Measurements from ENCODE around the gene C1QTNF6.

C1QTNF6 gene

GRCh38 chr22:37226514-37226913 is 38.5 kb upstream of the C1QTNF6 start:
- CTCF ChIA-PET = interaction anchor here (0.7 to 4.9 kb wide), 2 partner anchors 10 to 34 kb away, joined by 3 to 37 read pairs; no protein-coding TSS in a partner anchor
- no peaks in the 10 kb centered on the region for H3K4me1 ChIP-seq (ENCODE audit: control insufficient read depth, insufficient read depth, low read length)
- no peak overlapping the region for H3K4me3 ChIP-seq (ENCODE audit: low read depth, low read length)
- no peaks in the 10 kb centered on the region for H3K9me3 ChIP-seq (ENCODE audit: control insufficient read depth, insufficient read depth, low read depth, low read length)
- POLR2A ChIA-PET = no interaction called here
- TF ChIP-seq BCL11A (tag by site-specific recombination; IDR thresholded peaks at IDR 0.05; ENCODE audit: low read depth) = no peak
- TF ChIP-seq ZNF596 (tag by site-specific recombination; IDR thresholded peaks at IDR 0.05) = no peak
- TF ChIP-seq ZNF555 (tag by site-specific recombination; conservative IDR thresholded peaks at IDR 0.05) = no peak
- TF ChIP-seq ZNF626 (tag by site-specific recombination; IDR thresholded peaks at IDR 0.05) = no peak
- TF ChIP-seq ZNF660 (tag by site-specific recombination; IDR thresholded peaks at IDR 0.05) = no peak
- no peak for TF ChIP-seq ZNF768 (tag by site-specific recombination; IDR thresholded peaks at IDR 0.05)
- TF ChIP-seq ZBTB49 (tag by site-specific recombination; IDR thresholded peaks at IDR 0.05; ENCODE audit: low read depth) = no peak
- no peak overlapping the region for H3K27ac ChIP-seq (ENCODE audit: extremely low read depth, low read depth, low read length)
- no peaks in the 10 kb centered on the region for H3K36me3 ChIP-seq (ENCODE audit: control insufficient read depth in 2 of 2, insufficient read depth in 1 of 2, low read length in 2 of 2)

- TF ChIP-seq ZFHX2 (tag by site-specific recombination; conservative IDR thresholded peaks at IDR 0.05) (peak; percentile 88), PRDM10 (tag by site-specific recombination; IDR thresholded peaks at IDR 0.05) (no peak), ZNF280D (tag by site-specific recombination; IDR thresholded peaks at IDR 0.05) (no peak), TCF7L2 (IDR thresholded peaks at IDR 0.05; ENCODE audit: borderline replicate concordance, low read depth, low read length) (no peak), GLIS1 (tag by site-specific recombination; IDR thresholded peaks at IDR 0.05) (peak; percentile 48), EGR2 (tag by site-specific recombination; IDR thresholded peaks at IDR 0.05; ENCODE audit: low read depth) (peak; percentile 90), ZNF335 (tag by site-specific recombination; conservative IDR thresholded peaks at IDR 0.05) (no peak), INSM2 (tag by site-specific recombination; IDR thresholded peaks at IDR 0.05) (no peak), ZNF677 (tag by site-specific recombination; IDR thresholded peaks at IDR 0.05) (no peak)
- Histone ChIP-seq H3K27ac (ENCODE audit: extremely low read depth, low read depth, low read length) (no peak overlapping the region), H3K9me3 (ENCODE audit: control insufficient read depth, insufficient read depth, low read depth, low read length) (no peaks in the 10 kb centered on the region), H3K36me3 (ENCODE audit: control insufficient read depth in 2 of 2, insufficient read depth in 1 of 2, low read length in 2 of 2) (no peaks in the 10 kb centered on the region), H3K4me3 (ENCODE audit: low read depth, low read length) (no peak overlapping the region), H3K4me1 (ENCODE audit: control insufficient read depth, insufficient read depth, low read length) (no peaks in the 10 kb centered on the region)
- ChIA-PET POLR2A (no interaction called here), CTCF (interaction anchor here (0.6 to 4.9 kb wide), 5 partner anchors 9 to 70 kb away, joined by 3 to 37 read pairs (median 4); no protein-coding TSS in a partner anchor)
These were observed 38.0 kb upstream of the C1QTNF6 start for GRCh38 chr22:37226087-37226486.
